ENCODE results near the gene S100PBP. TPM values are rescaled to one million over a fixed set of nuclear protein-coding genes. Genes with fewer than 3 reads are reported as not detected.

Gene S100PBP
- total RNA-seq, 3 donors from 2014 or later: 25.0 to 49.0 (median 29.5) TPM

- H3K27ac ChIP-seq: no peak overlapping the region
- no peak overlapping the region for H3K4me3 ChIP-seq
- no peaks in the 10 kb centered on the region for H3K9me3 ChIP-seq
- intact Hi-C loops (cut with DNase I; ENCODE audit: low total_unique reads): no loop called here
- H3K27me3 ChIP-seq: peaks cover 10 to 44% of the 10 kb centered on the region in 2 donors
- no peak for DNase-seq (ENCODE audit: low spot score in 2 of 2)
- peaks cover 4 to 10% of the 10 kb centered on the region in 2 donors for H3K4me1 ChIP-seq
- H3K36me3 ChIP-seq: no peaks in the 10 kb centered on the region
- no peak for TF ChIP-seq POLR2A (IDR thresholded peaks at IDR 0.05)
- TF ChIP-seq CTCF (IDR thresholded peaks at IDR 0.05): no peak
- no peak for TF ChIP-seq POLR2AphosphoS5 (IDR thresholded peaks at IDR 0.05)
Observed at GRCh38 chr1:32888677-32889420, 71.4 kb downstream of the S100PBP start.

- H3K9me3 ChIP-seq: no peaks in the 10 kb centered on the region
- H3K27me3 ChIP-seq: peaks cover 10 to 44% of the 10 kb centered on the region in 2 donors
- no peaks in the 10 kb centered on the region for H3K36me3 ChIP-seq
- H3K4me3 ChIP-seq: no peak overlapping the region
- H3K4me1 ChIP-seq: peaks cover 4 to 10% of the 10 kb centered on the region in 2 donors
- DNase-seq (ENCODE audit: low spot score in 2 of 2): no peak
- intact Hi-C loops (cut with DNase I; ENCODE audit: low total_unique reads): no loop called here
- H3K27ac ChIP-seq: no peak overlapping the region
- no peak for TF ChIP-seq POLR2A (IDR thresholded peaks at IDR 0.05)
- no peak for TF ChIP-seq CTCF (IDR thresholded peaks at IDR 0.05)
- TF ChIP-seq POLR2AphosphoS5 (IDR thresholded peaks at IDR 0.05): no peak
Observed at GRCh38 chr1:32889731-32890278, 72.4 kb downstream of the S100PBP start.

DNA sequence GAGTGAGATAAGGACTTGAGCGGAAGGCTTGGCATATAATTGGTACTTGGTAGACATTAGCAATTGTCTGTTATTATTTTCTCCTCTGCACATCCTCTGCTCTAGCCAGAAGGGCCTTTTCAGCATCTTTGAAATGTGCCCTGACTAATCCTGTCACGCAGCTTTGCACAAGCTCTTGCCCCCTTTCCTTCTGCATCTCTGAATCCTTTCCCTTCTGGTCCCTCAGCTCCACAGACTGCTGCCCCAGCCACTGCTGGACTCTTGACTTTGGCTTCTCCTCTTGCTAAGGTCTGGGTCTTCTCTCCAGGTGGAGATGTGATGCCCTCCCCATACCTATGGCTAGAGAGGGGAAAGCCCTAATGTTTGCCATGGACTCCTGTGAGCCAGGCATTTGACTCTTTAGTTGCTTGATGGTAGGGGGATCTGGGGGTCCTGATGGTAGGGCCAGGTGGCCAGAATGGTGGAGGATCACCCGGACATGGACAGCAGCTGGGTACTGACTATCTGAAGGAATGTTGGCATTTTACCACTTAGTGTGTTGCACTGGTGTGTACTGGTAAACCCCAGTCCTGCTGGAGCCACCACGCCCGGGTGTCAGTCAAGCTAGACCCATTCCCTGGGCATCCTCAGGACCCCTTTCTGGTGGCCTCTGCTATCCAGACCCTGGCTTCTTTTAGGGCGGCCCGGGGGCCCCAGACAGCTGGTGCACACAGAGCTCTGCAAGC is 73.2 kb downstream of the S100PBP start:
- H3K27me3 ChIP-seq: peaks cover 10 to 35% of the 10 kb centered on the region in 2 donors
- peaks cover 4 to 10% of the 10 kb centered on the region in 2 donors for H3K4me1 ChIP-seq
- intact Hi-C loops (cut with DNase I; ENCODE audit: low total_unique reads): no loop called here
- TF ChIP-seq POLR2AphosphoS5 (IDR thresholded peaks at IDR 0.05) (no peak), CTCF (IDR thresholded peaks at IDR 0.05) (no peak), POLR2A (IDR thresholded peaks at IDR 0.05) (no peak)
- no peak for DNase-seq (ENCODE audit: low spot score in 2 of 2)
- no peaks in the 10 kb centered on the region for H3K36me3 ChIP-seq
- no peaks in the 10 kb centered on the region for H3K9me3 ChIP-seq
- H3K27ac ChIP-seq: no peak overlapping the region
- no peak overlapping the region for H3K4me3 ChIP-seq

DNA sequence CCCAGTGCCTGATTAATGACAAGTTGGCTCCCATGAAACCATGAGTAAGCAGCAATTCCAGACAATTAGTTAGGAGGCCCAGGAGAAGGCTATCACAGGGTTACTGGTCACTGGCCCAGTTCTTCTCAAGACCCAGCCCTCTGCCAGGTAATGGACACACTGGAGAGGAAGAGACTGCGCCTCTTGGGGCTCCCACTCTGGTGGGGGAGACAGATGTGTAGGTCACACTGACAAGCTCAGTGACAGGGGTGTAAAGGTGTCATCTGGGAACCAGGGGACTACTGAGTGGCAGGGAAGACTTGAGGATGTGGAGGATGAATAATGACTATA is 73.8 kb downstream of the S100PBP start:
- H3K4me3 ChIP-seq: no peak overlapping the region
- no peak for TF ChIP-seq POLR2A (IDR thresholded peaks at IDR 0.05)
- no peak for TF ChIP-seq POLR2AphosphoS5 (IDR thresholded peaks at IDR 0.05)
- TF ChIP-seq CTCF (IDR thresholded peaks at IDR 0.05): no peak
- DNase-seq (ENCODE audit: low spot score in 2 of 2): no peak
- H3K4me1 ChIP-seq: peaks cover 4 to 7% of the 10 kb centered on the region in 2 donors
- intact Hi-C loops (cut with DNase I; ENCODE audit: low total_unique reads): no loop called here
- H3K27ac ChIP-seq: no peak overlapping the region
- H3K36me3 ChIP-seq: no peaks in the 10 kb centered on the region
- peaks cover 5 to 30% of the 10 kb centered on the region in 2 donors for H3K27me3 ChIP-seq
- no peaks in the 10 kb centered on the region for H3K9me3 ChIP-seq

DNA sequence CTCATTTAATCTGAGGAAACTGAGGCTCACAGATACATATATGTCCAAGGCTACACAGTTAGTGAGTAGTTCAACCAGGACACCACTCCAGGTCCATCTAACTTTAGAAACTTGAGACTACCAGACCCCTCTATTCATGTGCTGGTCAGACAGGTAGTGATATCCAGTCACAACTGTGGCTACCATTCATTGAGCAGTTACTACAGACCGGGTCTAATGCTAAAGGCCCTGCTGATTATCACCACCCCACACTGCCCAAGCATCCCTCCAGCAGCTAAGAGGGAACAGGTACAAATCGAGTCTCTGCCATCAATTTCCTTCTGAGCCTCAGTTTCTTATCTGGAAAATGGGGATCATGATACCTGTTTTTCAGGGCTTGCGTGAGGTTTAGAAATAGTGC is 74.2 kb downstream of the S100PBP start:
- Histone ChIP-seq H3K36me3 (no peaks in the 10 kb centered on the region), H3K4me3 (no peak overlapping the region), H3K9me3 (no peaks in the 10 kb centered on the region), H3K27me3 (peaks cover under 1 to 26% of the 10 kb centered on the region in 2 donors), H3K4me1 (peaks cover 3 to 4% of the 10 kb centered on the region in 2 donors), H3K27ac (no peak overlapping the region)
- intact Hi-C loops (cut with DNase I; ENCODE audit: low total_unique reads): no loop called here
- TF ChIP-seq POLR2AphosphoS5 (IDR thresholded peaks at IDR 0.05) (no peak), CTCF (IDR thresholded peaks at IDR 0.05) (no peak), POLR2A (IDR thresholded peaks at IDR 0.05) (no peak)
- DNase-seq (ENCODE audit: low spot score in 2 of 2): no peak

Measured in breast epithelium (tissue), 4 donors.